ENCODE measurements around the gene UPF1.

Gene UPF1

GRCh38 chr19:18875726-18876125 is 44.0 kb downstream of the UPF1 start:
- DNase-seq (ENCODE audit: low spot score), result no peak

DNA sequence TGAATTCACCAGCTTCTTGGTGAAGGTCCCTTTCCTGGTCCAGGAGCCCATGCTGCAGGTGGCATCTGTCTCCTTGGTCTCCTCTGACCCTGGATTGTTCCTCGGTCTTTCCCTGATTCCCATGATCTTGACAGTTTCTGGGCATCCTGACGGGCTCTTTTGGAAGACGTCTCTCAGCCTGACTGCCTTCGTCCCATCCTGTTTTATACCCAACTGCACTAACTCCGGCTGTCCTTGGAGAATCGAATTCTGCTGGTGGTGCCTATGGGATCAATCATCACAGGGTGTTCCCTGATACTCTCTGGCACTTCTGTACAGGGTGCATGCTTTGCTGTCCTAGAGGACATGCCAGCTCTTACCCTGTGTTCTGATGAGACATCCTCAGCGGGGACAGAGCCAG is 45.1 kb downstream of the UPF1 start:
- no peak for DNase-seq (ENCODE audit: low spot score)

DNA sequence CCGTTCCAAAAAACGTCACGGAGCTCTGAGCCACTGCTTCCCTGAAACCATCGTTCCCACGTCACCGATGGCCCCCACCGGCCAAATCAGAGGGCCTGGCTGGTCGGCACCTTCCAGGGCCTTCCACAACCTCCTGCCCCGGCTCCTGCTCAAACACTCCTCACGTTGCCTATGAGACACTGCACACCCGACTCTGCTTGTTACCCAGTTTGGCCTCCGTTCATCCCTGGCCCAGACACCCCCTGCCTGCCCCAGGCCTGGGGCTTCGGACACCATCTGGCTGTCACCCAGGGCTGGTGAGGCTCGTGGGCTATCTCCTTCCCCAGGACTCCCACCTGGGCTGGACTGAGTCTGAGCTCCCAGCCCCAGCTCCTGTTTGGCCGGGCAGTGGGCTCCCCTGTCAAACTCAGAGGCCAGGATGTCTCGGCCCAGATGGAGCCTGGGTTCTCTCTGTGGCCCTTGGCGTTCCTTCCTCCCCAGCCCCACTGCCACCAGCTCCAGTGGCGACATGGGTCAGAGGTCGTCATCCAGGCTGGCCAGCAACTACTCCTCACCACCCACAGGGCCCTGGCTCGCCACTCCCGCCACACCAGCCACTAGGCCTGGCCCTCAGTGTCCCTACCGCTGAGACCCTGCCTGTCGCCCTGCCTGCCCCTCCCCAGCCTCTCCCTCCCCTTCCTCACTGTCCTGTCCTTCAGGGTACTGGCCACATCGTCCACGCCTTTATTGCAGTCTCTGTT is 46.5 kb downstream of the UPF1 start:
- DNase-seq (ENCODE audit: low spot score), result no peak

DNA sequence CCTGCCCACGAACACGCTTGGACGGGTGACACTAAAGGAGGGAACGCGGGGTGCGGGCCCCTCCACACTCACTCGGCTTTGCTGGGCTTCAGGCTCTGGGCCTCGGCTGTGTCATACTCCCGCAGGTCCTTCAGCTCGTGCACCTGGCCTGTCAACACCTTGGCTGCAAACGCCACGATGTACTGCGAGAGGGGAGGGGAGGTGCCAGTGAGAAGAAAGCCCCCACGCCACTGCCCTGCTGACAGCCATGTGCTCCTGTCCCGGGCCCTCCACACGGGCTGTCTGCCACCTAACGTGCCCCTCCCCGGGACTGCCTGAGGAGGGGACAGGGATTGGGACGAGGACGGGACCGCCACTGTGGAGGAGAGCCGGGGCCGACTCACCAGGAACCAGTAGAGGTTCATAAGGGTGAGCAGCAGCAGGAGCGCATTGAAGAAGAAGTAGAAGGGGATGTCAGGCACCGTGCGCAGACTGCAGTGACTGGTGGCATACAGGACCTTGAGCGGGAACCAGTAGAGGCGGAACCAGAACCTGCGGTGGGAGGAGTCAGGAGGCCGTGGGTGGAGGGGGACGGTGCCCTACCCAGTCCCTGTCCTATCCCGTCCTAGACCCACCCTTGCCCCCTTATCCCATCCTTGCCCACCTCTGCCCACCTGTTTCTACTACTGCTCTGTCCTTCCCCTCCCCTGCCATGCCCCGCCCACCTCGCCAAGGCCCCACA is 47.3 kb downstream of the UPF1 start:
- no peak for DNase-seq (ENCODE audit: low spot score)

DNA sequence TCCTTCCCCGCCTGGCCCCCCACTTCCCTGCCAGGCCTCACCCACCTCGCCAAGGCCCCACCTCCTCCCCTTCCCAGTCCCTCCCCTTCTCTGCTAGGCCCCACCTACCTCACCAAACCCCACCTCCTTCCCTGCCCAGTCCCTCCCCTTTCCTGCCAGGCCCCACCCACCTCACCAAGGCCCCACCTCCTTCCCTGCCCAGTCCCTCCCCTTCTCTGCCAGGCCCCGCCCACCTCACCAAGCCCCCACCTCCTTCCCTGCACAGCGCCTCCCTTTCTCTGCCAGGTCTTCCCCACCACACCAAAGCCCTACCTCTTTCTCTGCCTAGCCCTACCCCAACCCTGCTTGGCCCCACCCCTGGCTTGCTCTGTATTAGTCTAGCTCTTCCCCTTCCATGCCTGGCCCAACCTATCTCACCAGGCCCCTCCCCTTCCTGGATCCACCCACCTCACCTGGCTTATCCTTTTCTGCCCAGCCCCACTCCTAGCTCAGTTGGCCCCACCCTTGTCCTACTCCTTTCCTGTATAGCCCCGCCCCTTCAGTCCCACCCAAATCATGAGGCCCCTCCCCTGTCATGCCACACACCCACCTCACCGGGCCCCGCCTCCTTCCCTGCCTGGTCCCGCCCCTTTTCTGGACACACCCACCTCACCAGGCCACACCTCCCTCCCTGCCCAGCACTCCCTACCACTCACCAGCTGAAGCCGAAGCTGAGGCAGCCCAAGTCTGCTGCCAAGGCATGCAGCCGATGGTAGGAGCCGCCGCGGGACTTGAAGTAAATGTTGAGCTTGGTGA is 48.0 kb downstream of the UPF1 start:
- DNase-seq (ENCODE audit: low spot score), result no peak

- DNase-seq (ENCODE audit: low spot score), result no peak
Observed at GRCh38 chr19:18881491-18881890, 49.7 kb downstream of the UPF1 start.

DNA sequence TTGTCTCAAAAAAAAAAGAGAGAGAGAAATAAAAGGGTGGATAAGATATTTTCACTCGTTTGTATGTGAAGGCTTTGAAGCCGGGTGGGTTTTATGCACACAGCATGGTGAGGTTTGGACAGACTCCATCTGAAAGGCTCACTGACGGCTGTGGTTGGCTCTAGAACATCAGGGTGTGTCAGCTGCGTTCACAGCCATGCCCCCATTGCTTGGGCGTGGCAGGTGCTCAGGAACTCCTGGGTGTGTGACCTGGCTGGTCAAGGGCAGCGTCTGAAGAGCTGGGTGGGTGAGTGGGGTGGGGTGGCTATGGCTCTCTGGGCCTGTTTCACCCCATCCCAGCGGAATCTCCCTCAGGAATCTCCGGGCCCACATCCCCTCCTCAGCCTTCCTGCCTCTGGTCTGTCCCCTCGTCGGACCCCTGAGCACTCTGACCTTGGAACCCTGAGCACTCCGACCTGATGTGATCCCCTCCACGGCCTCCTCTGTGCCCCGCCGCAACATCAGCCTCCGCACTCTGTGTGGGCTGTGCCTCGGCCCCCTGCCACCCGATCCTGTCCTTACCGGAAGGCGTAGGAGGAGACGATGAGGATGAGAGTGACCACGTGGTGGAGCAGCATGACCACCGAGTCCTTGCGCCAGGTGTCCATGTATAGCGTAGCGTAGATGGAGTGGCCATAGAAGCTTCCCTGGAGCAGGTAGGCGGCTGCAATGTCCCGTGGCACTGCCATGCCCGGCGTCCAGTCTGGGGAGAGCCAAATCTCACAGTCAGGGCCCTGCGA is 52.0 kb downstream of the UPF1 start:
- DNase-seq (ENCODE audit: low spot score), result no peak

DNA sequence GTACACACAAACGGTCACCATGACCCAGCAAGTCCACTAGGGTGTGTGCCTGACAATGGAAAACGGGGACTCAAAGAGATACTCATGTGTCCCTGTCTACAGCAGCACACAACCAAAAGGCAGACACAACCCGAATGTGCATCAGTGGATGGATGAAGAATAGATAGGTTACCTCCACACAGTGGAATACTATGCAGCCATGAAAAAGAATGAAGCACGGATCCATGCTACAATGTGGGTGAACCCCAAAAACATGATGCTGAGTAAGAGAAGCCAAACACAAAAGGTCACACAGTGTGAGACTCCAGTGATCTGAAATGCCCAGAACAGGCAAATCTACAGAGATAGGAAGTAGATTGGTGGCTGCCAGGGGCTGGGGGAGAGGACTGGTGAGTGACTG is 55.2 kb downstream of the UPF1 start:
- no peak for DNase-seq (ENCODE audit: low spot score)

- no peak for DNase-seq (ENCODE audit: low spot score)
Observed at GRCh38 chr19:18889949-18890745, 58.4 kb downstream of the UPF1 start.

GRCh38 chr19:18893587-18894253 is 62.0 kb downstream of the UPF1 start:
- DNase-seq (ENCODE audit: low spot score), result no peak

GRCh38 chr19:18894254-18895037 is 62.7 kb downstream of the UPF1 start:
- DNase-seq (ENCODE audit: low spot score), result peak; percentile 83

DNA sequence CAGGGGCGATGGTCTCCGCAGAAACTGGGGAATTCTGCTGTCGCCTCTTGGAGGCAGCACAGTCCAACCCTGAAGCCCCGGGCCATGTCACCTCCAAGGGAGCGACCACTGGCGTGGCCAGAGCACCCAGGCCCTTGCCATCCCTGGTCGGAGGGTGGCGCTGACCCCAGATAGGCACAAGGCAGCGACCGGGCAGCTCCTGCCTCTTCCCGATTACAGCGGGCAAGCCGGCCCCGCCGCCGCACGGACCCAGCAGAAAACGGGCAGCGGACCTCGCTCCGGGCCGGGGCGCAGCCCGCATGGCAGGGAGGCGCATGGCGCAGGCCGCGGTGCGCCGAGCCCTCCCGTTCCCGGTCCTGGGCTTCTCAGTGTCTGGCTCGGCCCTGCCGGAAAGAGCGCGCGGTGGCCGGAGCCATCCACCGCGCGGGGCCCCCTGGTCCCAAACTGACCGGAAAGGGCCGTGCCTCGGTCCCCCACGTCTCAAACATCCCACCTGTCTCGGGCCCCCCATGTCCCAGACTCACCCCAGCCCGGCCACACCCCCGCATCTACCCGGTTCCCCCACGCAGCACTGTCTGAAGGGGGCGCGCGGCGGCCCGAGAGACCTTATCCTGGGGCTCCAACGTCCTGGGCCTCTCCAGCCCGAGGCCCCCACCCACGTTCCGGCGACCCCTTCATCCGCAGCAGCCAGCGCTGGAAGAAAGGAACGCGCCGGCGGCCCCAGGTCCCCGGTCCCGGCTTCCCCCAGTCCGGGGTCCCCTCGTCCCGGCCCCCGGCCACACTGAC is 63.5 kb downstream of the UPF1 start:
- DNase-seq (ENCODE audit: low spot score), result peak; percentile 86

GRCh38 chr19:18895824-18896341 is 64.1 kb downstream of the UPF1 start, which contains the start of gene CERS1:
Gene CERS1, minus strand, starts transcription at chr19:18896158. Its CDS starts 86 bp downstream, at chr19:18896072.
- peak; percentile 66 for DNase-seq (ENCODE audit: low spot score)

DNA sequence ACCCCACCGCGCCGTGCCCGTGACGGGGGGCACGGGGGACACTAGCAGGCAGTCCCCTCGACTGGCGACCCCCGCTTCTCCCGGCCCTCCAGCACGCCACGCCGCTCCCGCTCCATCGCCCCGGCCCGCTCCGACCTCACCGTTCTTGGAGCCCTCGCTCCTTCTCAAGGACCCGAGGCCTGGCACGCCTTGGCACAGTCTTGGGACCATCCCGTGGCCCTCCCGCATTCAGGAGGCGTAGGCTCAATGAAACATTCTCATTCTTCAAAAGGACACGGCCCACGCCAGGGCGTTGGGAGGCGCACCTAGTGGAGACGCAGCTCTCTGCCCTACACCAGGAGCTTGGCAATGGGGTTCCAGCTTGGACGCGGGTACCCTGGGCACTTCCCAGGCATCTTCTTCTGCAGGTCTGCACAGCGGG is 64.7 kb downstream of the UPF1 start:
- no peak for DNase-seq (ENCODE audit: low spot score)

DNA sequence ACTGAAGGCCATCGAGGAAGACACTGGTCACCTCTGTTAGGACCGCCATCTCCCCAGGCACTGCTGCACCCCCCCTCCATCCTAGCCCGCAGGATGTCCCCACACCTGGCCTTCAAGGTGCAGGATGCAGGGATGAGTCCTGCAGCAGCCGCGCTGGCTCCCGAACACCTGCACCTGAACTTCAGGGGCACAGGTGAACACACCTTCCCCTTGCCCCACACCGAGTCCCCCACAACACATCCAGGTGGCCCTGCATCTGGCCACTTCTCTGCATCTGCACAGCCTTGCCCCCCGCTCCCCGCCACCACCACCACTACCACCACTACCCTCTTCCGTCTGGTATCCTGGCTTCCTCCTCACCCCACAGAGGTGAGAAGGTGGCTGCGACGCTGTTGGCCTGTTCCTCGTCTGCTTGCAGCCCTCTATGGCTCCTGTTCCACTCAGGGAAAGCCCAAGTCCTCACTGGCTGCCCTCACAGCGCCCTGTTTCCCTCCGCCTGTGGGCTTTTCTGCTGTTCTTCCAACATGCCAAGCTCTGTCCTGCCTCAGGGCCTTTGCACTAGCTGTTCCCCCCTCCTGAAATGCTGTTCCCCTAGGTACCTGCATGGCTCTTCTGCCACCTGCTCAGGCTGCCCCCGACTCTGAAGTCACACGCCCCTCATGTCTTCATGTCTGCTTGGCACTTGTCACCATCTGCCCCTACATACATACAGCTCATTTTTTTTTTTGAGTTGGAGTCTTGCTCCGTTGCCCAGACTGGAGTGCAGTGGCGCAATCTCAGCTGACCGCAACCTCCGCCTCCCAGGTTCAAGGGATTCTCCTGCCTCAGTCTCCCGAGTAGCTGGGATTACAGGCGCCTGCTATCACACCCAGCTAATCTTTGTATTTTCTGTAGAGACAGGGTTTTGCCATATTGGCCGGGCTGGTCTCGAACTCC is 65.6 kb downstream of the UPF1 start:
- no peak for DNase-seq (ENCODE audit: low spot score)

DNA sequence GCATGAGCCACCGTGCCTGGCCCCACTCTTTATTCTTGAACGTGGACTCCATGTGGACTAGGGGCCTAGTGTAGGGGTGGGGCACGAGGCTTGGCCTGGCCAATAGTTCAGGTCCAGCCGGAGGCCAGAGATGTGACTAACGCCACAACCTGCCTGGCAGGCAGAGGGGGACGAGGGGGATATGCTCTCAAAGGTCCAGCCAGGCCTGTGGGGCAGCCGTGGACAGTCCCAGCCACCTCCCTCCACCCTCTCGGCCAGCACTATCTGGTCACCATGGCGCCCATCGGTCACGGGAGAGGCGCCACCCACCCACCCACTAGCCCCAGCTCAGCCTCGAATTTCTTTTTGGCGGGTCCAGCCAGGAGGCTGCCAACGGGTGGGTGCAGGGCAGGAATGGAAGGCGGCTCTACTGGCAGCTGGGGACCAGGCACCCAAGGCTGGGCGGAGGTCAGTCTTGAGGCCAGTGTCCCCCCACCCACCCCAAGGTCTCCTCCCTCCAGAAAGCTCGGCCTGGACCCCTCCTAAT is 66.4 kb downstream of the UPF1 start:
- peak; percentile 62 for DNase-seq (ENCODE audit: low spot score)

Data from ecto neural progenitor cell (in vitro differentiated cells).